Measurements from ENCODE around the gene ATL3. TPM values are rescaled to one million over a fixed set of nuclear protein-coding genes. Genes with fewer than 3 reads are reported as not detected.

The ATL3 gene
- total and polyA plus RNA-seq, 2 donors (not counting 3 experiments of a cell fraction or from before 2014, with no cell fraction given), result 21.7 to 70.2 TPM

DNA sequence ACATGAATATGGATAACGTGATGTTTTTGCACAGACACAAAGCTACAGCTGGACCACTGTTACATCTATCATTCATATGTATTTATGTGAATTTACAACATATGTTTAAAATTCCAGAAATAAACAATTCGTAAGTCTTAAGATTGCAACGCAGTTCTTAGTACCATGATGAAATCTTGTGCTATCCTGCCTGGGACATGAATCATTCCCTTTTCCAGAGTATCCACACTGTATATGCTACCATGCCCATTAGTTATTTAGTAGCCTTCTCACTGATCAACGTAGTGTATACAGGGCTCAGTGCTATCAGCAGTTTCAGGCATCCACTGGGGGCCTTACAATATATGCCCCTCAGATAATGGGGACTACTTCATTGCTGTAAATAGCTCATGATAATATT is 4.3 kb downstream of the ATL3 start:
- DNase-seq (ENCODE audit: low read depth, low spot score) (no peak), FAIRE-seq (no peak)
- POLR2A ChIA-PET, result no interaction called here
- intact Hi-C loops (cut with micrococcal nuclease), result no loop called here
- Histone ChIP-seq H3K9me1 (replicated peaks; ENCODE audit: control insufficient read depth, extremely low read depth, insufficient read depth, low read length) (no peaks in the 10 kb centered on the region), H3K4me3 (replicated peaks in 1 of 3; ENCODE audit: insufficient read depth in 1 of 3, low read depth in 1 of 3, low read length in 3 of 3) (no peak overlapping the region), H3K4me2 (ENCODE audit: insufficient read depth, low read length) (no peak overlapping the region), H3K4me1 (ENCODE audit: control insufficient read depth, extremely low read depth, insufficient read depth, low read length) (peaks cover 25% of the 10 kb centered on the region), H3K27me3 (ENCODE audit: control insufficient read depth in 2 of 2, insufficient read depth in 2 of 2, low read length in 2 of 2) (no peaks in the 10 kb centered on the region), H3K9me3 (replicated peaks; ENCODE audit: control insufficient read depth, insufficient read depth, low read length) (no peaks in the 10 kb centered on the region), H3K79me2 (ENCODE audit: control insufficient read depth, insufficient read depth, low read length) (peaks cover 86% of the 10 kb centered on the region), H2AFZ (ENCODE audit: low read depth, low read length) (no peak overlapping the region), H3K36me3 (ENCODE audit: control insufficient read depth in 2 of 2, extremely low read depth in 1 of 2, insufficient read depth in 2 of 2, low read length in 2 of 2) (no peaks in the 10 kb centered on the region), H4K20me1 (replicated peaks; ENCODE audit: control insufficient read depth, extremely low read depth, insufficient read depth, low read length) (peaks cover 3% of the 10 kb centered on the region), H3K9ac (replicated peaks; ENCODE audit: extremely low read depth, insufficient read depth, low read length) (no peak overlapping the region), H3K27ac (ENCODE audit: insufficient read depth, low read depth, low read length) (no peak overlapping the region)
- BruUV-seq (replicated peaks), result no TSS peak
- TF ChIP-seq, protein P1, sequence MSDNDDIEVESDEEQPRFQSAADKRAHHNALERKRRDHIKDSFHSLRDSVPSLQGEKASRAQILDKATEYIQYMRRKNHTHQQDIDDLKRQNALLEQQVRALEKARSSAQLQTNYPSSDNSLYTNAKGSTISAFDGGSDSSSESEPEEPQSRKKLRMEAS (IDR thresholded peaks at IDR 0.05; ENCODE audit: insufficient read depth, insufficient read length), result no peak
- TF ChIP-seq MYC (IDR thresholded peaks at IDR 0.05; ENCODE audit: low read depth, low read length), result no peak
- TF ChIP-seq POLR2A (IDR thresholded peaks at IDR 0.05; ENCODE audit: low read depth, low read length), result no peak
- no peak for TF ChIP-seq JUN (IDR thresholded peaks at IDR 0.05; ENCODE audit: borderline replicate concordance, insufficient read depth, insufficient read length, low read depth)
- TF ChIP-seq EZH2 (IDR thresholded peaks at IDR 0.05; ENCODE audit: borderline replicate concordance, low read depth, low read length, severe bottlenecking), result no peak
- TF ChIP-seq, protein P2, sequence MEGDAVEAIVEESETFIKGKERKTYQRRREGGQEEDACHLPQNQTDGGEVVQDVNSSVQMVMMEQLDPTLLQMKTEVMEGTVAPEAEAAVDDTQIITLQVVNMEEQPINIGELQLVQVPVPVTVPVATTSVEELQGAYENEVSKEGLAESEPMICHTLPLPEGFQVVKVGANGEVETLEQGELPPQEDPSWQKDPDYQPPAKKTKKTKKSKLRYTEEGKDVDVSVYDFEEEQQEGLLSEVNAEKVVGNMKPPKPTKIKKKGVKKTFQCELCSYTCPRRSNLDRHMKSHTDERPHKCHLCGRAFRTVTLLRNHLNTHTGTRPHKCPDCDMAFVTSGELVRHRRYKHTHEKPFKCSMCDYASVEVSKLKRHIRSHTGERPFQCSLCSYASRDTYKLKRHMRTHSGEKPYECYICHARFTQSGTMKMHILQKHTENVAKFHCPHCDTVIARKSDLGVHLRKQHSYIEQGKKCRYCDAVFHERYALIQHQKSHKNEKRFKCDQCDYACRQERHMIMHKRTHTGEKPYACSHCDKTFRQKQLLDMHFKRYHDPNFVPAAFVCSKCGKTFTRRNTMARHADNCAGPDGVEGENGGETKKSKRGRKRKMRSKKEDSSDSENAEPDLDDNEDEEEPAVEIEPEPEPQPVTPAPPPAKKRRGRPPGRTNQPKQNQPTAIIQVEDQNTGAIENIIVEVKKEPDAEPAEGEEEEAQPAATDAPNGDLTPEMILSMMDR (IDR thresholded peaks at IDR 0.05; ENCODE audit: extremely low read depth in 1 of 2, insufficient read depth in 1 of 2, low read depth in 1 of 2, low read length in 2 of 2), result no peak
- no peak for TF ChIP-seq GATA2 (IDR thresholded peaks at IDR 0.05; ENCODE audit: insufficient read depth, insufficient read length, low read depth, low read length)
- no peak for TF ChIP-seq FOS (IDR thresholded peaks at IDR 0.05; ENCODE audit: borderline replicate concordance, insufficient read depth, low read length)
- TF ChIP-seq POLR2AphosphoS5 (IDR thresholded peaks at IDR 0.05; ENCODE audit: insufficient read depth, low read depth, low read length), result no peak
- dilution Hi-C loops (cut with MboI; ENCODE audit: extremely low pct_ligation_motif_present, low sequenced_read_pairs), result no loop called here
- CTCF ChIA-PET, result no interaction called here

Data from endothelial cell of umbilical vein (primary cell).